T47D (cell line): Measurements from ENCODE around the gene ARAP3.

Experiments used
- DNase-seq, 2 experiments: peaks; one replicate each; pipeline versions ENCODE4 v3.0.0 to v3.0.0-alpha.2; 2011 to 2012; ENCODE audit warnings: low read depth in 1 of 2, low spot score in 1 of 2
- JUND ChIP-seq: IDR thresholded peaks from 2 replicates; pipeline ENCODE4 v1.6.1; 2012; ENCODE audit warnings: low read depth
- in situ Hi-C: cut with HindIII; loops from 2 replicates; pipeline ENCODE4 v1.10.0; 2016; ENCODE audit warnings: low sequenced_read_pairs, low pct_unique_long_range_greater_than_20kb

The ARAP3 gene

GRCh38 chr5:141657404-141657803 is 24.6 kb downstream of the ARAP3 start:
- TF ChIP-seq JUND: no peak
- in situ Hi-C loops: no loop called here

GRCh38 chr5:141656396-141656795 is 25.6 kb downstream of the ARAP3 start:
- TF ChIP-seq JUND: no peak
- DNase-seq: no peak
- in situ Hi-C loops: no loop called here

More at GRCh38 chr5:141657404-141657803, 24.6 kb downstream of the ARAP3 start:
- no peak for DNase-seq

GRCh38 chr5:141655020-141655419 is 27.0 kb downstream of the ARAP3 start:
- no peak for DNase-seq
- no peak for TF ChIP-seq JUND
- in situ Hi-C loops: no loop called here

- in situ Hi-C loops: no loop called here
- DNase-seq: no peak
These were observed 27.7 kb downstream of the ARAP3 start for GRCh38 chr5:141654298-141654697.

GRCh38 chr5:141651728-141652105 is 30.3 kb downstream of the ARAP3 start:
- in situ Hi-C loops: no loop called here
- TF ChIP-seq JUND: no peak
- peak; percentile 68 to 72 for DNase-seq

More at GRCh38 chr5:141654298-141654697, 27.7 kb downstream of the ARAP3 start:
- no peak for TF ChIP-seq JUND

GRCh38 chr5:141650851-141651727 is 30.9 kb downstream of the ARAP3 start, which contains the start of gene FCHSD1:
TSS of gene FCHSD1 (minus strand) at chr5:141651418. CDS start at chr5:141651368, 50 bp downstream.
- no peak for TF ChIP-seq JUND
- in situ Hi-C loops: no loop called here
- DNase-seq: peak; percentile 89 to 98

- DNase-seq: no peak
- in situ Hi-C loops: no loop called here
- TF ChIP-seq JUND: no peak
These were observed 32.1 kb downstream of the ARAP3 start for GRCh38 chr5:141649972-141650371.

- in situ Hi-C loops: no loop called here
- no peak for TF ChIP-seq JUND
- no peak for DNase-seq
These were observed 32.9 kb downstream of the ARAP3 start for GRCh38 chr5:141649056-141649688.

- DNase-seq: no peak
- TF ChIP-seq JUND: no peak
- in situ Hi-C loops: no loop called here
These were observed 34.2 kb downstream of the ARAP3 start for GRCh38 chr5:141647851-141648250.

- in situ Hi-C loops: no loop called here
- no peak for TF ChIP-seq JUND
- no peak for DNase-seq
These were observed 34.8 kb downstream of the ARAP3 start for GRCh38 chr5:141647242-141647641.

GRCh38 chr5:141646026-141646425 is 36.0 kb downstream of the ARAP3 start:
- in situ Hi-C loops: no loop called here
- TF ChIP-seq JUND: no peak
- DNase-seq: no peak

- no peak for TF ChIP-seq JUND
- DNase-seq: peak in 1 of 2 experiments; percentile 69
- in situ Hi-C loops: no loop called here
These were observed 40.3 kb downstream of the ARAP3 start for GRCh38 chr5:141641634-141642267.

- in situ Hi-C loops: no loop called here
- no peak for TF ChIP-seq JUND
- DNase-seq: no peak
These were observed 41.3 kb downstream of the ARAP3 start for GRCh38 chr5:141640698-141641097.
